NCI-H446 (cell line): Measurements from ENCODE around the gene WEE2.
"Not testable (repeated sequence)": the region's sequence is repeated elsewhere in the genome, so short reads cannot be mapped to it uniquely, and the experiment has no call there.

Source experiments
- DNase-seq, 2 experiments: peaks; one replicate each; lab custom pipeline; 2025; lab: John Stamatoyannopoulos, UW

Gene WEE2

GRCh38 chr7:141714571-141714970, 6.4 kb downstream of the WEE2 start:
- no peak for DNase-seq

- no peak for DNase-seq
Observed at GRCh38 chr7:141715018-141715417, 6.9 kb downstream of the WEE2 start.

GRCh38 chr7:141715794-141716689, 7.9 kb downstream of the WEE2 start:
- DNase-seq = no peak

GRCh38 chr7:141717450-141717849, 9.3 kb downstream of the WEE2 start:
- no peak for DNase-seq

- DNase-seq = no peak
Observed at GRCh38 chr7:141722529-141722928, 14.4 kb downstream of the WEE2 start.

GRCh38 chr7:141729020-141729419, 20.9 kb downstream of the WEE2 start:
- DNase-seq = no peak

- no peak for DNase-seq
Observed at GRCh38 chr7:141731476-141732149, 23.5 kb downstream of the WEE2 start.

GRCh38 chr7:141737118-141737835, 29.1 kb downstream of the WEE2 start:
- DNase-seq = no peak

GRCh38 chr7:141737836-141738591, 29.9 kb downstream of the WEE2 start, which contains the start of gene SSBP1:
SSBP1 (plus strand) TSS chr7:141738358; CDS start chr7:141739167, 809 bp downstream.
- DNase-seq = peak; percentile 89 to 96

- no peak for DNase-seq
Observed at GRCh38 chr7:141738592-141739013, 30.4 kb downstream of the WEE2 start.

- DNase-seq = no peak
Observed at GRCh38 chr7:141739250-141739649, 31.1 kb downstream of the WEE2 start.

- DNase-seq = no peak
Observed at GRCh38 chr7:141742229-141742628, 34.1 kb downstream of the WEE2 start.

- no peak for DNase-seq
Observed at GRCh38 chr7:141744131-141744530, 36.0 kb downstream of the WEE2 start.

GRCh38 chr7:141748396-141748795, 40.2 kb downstream of the WEE2 start:
- no peak for DNase-seq

GRCh38 chr7:141751904-141752303, 43.8 kb downstream of the WEE2 start:
- DNase-seq = not testable (repeated sequence)

- no peak for DNase-seq
Observed at GRCh38 chr7:141752634-141753033, 44.5 kb downstream of the WEE2 start.

- peak; percentile 3 to 28 for DNase-seq
Observed at GRCh38 chr7:141754939-141755338, 46.8 kb downstream of the WEE2 start.

- DNase-seq = no peak
Observed at GRCh38 chr7:141763797-141764196, 55.6 kb downstream of the WEE2 start, which contains the start of gene TAS2R3. TAS2R3 (plus strand) TSS chr7:141764097; CDS start chr7:141764159, 62 bp downstream.

GRCh38 chr7:141770083-141770583, 62.0 kb downstream of the WEE2 start:
- not testable (repeated sequence) for DNase-seq

- DNase-seq = no peak
Observed at GRCh38 chr7:141776374-141776773, 68.2 kb downstream of the WEE2 start, which contains the start of gene TAS2R4. TAS2R4 (plus strand) TSS chr7:141776674; CDS start chr7:141778489, 1,815 bp downstream.
